GM12878 (cell line): ENCODE results near the gene DNAH1.
"Not testable (repeated sequence)": the region's sequence is repeated elsewhere in the genome, so short reads cannot be mapped to it uniquely, and the experiment has no call there.

Source experiments
- ASH2L ChIP-seq: fragments of 300-600, 200-600 bp; sonication (generic); IDR thresholded peaks from 2 replicates; pipeline ENCODE4 v1.6.1; 2017; ENCODE audit warnings: low read depth, mild to moderate bottlenecking, borderline replicate concordance
- ZNF24 ChIP-seq: fragments of 450-650 bp; IDR thresholded peaks from 2 replicates; pipeline ENCODE4 v1.6.1; 2017; ENCODE audit warnings: antibody characterized with exemption, mild to moderate bottlenecking

- TF ChIP-seq ASH2L, ZNF24: not testable (repeated sequence)
These were observed 32.1 kb upstream of the DNAH1 start for GRCh38 chr3:52284051-52284450.
